ENCODE measurements around the gene B4GALNT1. TPM values are rescaled to one million over a fixed set of nuclear protein-coding genes. Genes with fewer than 3 reads are reported as not detected.

Gene B4GALNT1
- total and polyA plus RNA-seq, 9 of the 15 experiments (the other 6 are each of a cell fraction or from before 2014, with no cell fraction given), result 1.0 to 32.2 (median 9.8) TPM

DNA sequence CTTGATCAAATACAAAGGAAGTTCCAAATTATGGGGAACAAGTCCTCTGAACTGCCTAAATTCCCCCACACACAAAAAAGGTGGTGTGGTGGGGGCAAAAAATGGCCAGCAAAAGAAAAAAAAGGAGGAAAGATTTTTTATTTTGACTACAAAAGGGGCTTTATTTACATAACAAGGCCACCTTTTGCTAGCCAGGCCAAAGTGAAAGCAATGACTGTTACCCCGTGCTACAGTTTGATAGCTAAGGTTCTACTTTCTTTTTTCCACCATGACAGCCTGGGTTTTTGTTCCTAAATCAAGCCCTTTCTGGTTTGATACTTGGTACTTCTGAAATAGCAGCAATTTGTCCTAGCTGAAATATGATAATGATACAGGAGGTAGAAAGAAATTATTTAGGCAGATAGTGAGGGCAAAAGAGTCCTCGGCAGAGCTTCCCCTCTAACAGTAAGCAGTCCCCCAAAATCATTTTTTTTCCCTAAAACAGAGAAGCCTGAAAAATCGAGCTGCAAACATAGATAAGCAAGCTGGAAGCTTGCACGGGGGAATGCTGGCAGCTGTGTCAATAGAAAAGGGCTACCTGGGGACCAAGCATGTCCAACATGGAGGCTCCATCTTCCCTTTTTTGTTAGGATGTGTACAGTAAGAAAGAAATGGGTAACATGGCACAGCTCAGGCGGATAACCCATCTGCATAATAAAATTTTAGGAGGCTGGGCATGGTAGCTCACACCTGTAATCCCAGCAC lies 8.9 kb upstream of the B4GALNT1 start:
- DNase-seq (ENCODE audit: extremely low read depth in 1 of 4, low spot score in 3 of 4) (peak in 1 of 4 experiments; percentile 48), FAIRE-seq (peak; percentile 42), ATAC-seq (peak; percentile 15; the same call in 1 of the 3 replicates)
- ChIA-PET POLR2A (interaction anchor here (0.5 to 1.8 kb wide), 7 partner anchors 9 to 122 kb away, joined by 3 to 8 read pairs (median 3); partner anchors contain the start of genes B4GALNT1 and DDIT3), CTCF (ENCODE audit: low intra/inter-chr PET ratio) (no interaction called here)
- Histone ChIP-seq H3K79me2 (ENCODE audit: control insufficient read depth, insufficient read depth, low read length) (no peaks in the 10 kb centered on the region), H3K27me3 (ENCODE audit: control insufficient read depth in 2 of 2, insufficient read depth in 2 of 2, low read length in 2 of 2) (no peaks in the 10 kb centered on the region), H3K27ac (ENCODE audit: extremely low read depth, low read depth, low read length) (peak overlapping the region; percentile 25; the same call in 1 of the 3 replicates), H3K9ac (ENCODE audit: insufficient read depth in 1 of 2, low read depth in 2 of 2, low read length in 2 of 2) (no peak overlapping the region; a peak in 1 of 4 replicates), H3K4me1 (replicated peaks in 1 of 2; ENCODE audit: control insufficient read depth in 2 of 2, insufficient read depth in 2 of 2, low read length in 2 of 2) (peaks cover 7 to 22% of the 10 kb centered on the region in 2 experiments; a peak in 3 of 5 replicates), H3K4me3 (no peak overlapping the region), H3K4me2 (ENCODE audit: insufficient read depth, low read length) (peak overlapping the region; percentile 27; the same call in 1 of the 2 replicates), H3K9me3 (replicated peaks; ENCODE audit: control insufficient read depth, insufficient read depth, low read depth, low read length) (no peaks in the 10 kb centered on the region; the same call in 1 of the 2 replicates), H3K9me1 (ENCODE audit: control insufficient read depth, insufficient read depth, low read length) (no peaks in the 10 kb centered on the region), H4K20me1 (replicated peaks; ENCODE audit: control insufficient read depth, insufficient read depth, low read length) (no peaks in the 10 kb centered on the region), H3K36me3 (ENCODE audit: control insufficient read depth, insufficient read depth, low read length) (no peaks in the 10 kb centered on the region), H2AFZ (ENCODE audit: low read depth, low read length) (peak overlapping the region; percentile 74)
- no TSS peak for BruUV-seq (replicated peaks)
- intact Hi-C loops (cut with micrococcal nuclease), result no loop called here
- in situ Hi-C loops (cut with MboI), result no loop called here
- 10% methylated on average over 5 of the region's 5 CpGs for WGBS (ENCODE audit: insufficient coverage, low coverage, missing lambda C conversion rate)
- TF ChIP-seq TGIF2 (CRISPR knock-in tag; IDR thresholded peaks at IDR 0.05) (no peak), CXXC5 (CRISPR knock-in tag; IDR thresholded peaks at IDR 0.05) (no peak), MYBL2 (IDR thresholded peaks at IDR 0.05; ENCODE audit: low read depth) (no peak), MYBL2 (CRISPR knock-in tag; IDR thresholded peaks at IDR 0.05; ENCODE audit: borderline replicate concordance) (no peak), MTF1 (CRISPR knock-in tag; IDR thresholded peaks at IDR 0.05; ENCODE audit: borderline replicate concordance) (no peak), CBFA2T3 (IDR thresholded peaks at IDR 0.05) (peak; percentile 61), SREBF1 (IDR thresholded peaks at IDR 0.05; ENCODE audit: borderline replicate concordance, low read depth, low read length) (no peak), HOXB6 (CRISPR knock-in tag; IDR thresholded peaks at IDR 0.05; ENCODE audit: borderline replicate concordance) (no peak), NELFE (IDR thresholded peaks at IDR 0.05; ENCODE audit: insufficient read depth, insufficient read length) (no peak), DDX20 (tag; IDR thresholded peaks at IDR 0.05; ENCODE audit: low read depth) (no peak), ZKSCAN8 (CRISPR knock-in tag; IDR thresholded peaks at IDR 0.05) (no peak), DPF2 (IDR thresholded peaks at IDR 0.05) (0 out of 2 replicates have a peak, but pooled peaks have one; percentile 17), POLR2AphosphoS2 (IDR thresholded peaks at IDR 0.05; ENCODE audit: low read length) (no peak), MYC (IDR thresholded peaks at IDR 0.05; ENCODE audit: low read depth, low read length) (no peak), MYC (CRISPR knock-in tag; IDR thresholded peaks at IDR 0.05; ENCODE audit: borderline replicate concordance, low read depth) (no peak)
- TF ChIP-seq, protein P1, sequence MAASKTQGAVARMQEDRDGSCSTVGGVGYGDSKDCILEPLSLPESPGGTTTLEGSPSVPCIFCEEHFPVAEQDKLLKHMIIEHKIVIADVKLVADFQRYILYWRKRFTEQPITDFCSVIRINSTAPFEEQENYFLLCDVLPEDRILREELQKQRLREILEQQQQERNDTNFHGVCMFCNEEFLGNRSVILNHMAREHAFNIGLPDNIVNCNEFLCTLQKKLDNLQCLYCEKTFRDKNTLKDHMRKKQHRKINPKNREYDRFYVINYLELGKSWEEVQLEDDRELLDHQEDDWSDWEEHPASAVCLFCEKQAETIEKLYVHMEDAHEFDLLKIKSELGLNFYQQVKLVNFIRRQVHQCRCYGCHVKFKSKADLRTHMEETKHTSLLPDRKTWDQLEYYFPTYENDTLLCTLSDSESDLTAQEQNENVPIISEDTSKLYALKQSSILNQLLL (CRISPR knock-in tag; IDR thresholded peaks at IDR 0.05; ENCODE audit: borderline replicate concordance), result no peak
- TF ChIP-seq, protein P2, sequence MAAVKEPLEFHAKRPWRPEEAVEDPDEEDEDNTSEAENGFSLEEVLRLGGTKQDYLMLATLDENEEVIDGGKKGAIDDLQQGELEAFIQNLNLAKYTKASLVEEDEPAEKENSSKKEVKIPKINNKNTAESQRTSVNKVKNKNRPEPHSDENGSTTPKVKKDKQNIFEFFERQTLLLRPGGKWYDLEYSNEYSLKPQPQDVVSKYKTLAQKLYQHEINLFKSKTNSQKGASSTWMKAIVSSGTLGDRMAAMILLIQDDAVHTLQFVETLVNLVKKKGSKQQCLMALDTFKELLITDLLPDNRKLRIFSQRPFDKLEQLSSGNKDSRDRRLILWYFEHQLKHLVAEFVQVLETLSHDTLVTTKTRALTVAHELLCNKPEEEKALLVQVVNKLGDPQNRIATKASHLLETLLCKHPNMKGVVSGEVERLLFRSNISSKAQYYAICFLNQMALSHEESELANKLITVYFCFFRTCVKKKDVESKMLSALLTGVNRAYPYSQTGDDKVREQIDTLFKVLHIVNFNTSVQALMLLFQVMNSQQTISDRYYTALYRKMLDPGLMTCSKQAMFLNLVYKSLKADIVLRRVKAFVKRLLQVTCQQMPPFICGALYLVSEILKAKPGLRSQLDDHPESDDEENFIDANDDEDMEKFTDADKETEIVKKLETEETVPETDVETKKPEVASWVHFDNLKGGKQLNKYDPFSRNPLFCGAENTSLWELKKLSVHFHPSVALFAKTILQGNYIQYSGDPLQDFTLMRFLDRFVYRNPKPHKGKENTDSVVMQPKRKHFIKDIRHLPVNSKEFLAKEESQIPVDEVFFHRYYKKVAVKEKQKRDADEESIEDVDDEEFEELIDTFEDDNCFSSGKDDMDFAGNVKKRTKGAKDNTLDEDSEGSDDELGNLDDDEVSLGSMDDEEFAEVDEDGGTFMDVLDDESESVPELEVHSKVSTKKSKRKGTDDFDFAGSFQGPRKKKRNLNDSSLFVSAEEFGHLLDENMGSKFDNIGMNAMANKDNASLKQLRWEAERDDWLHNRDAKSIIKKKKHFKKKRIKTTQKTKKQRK (IDR thresholded peaks at IDR 0.05; ENCODE audit: borderline replicate concordance, low read depth, low read length), result no peak
- TF ChIP-seq, protein P3, sequence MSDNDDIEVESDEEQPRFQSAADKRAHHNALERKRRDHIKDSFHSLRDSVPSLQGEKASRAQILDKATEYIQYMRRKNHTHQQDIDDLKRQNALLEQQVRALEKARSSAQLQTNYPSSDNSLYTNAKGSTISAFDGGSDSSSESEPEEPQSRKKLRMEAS (CRISPR knock-in tag; IDR thresholded peaks at IDR 0.05), result no peak
